Left colon (tissue), 2 donors: ENCODE results near the gene ATXN7L1. TPM values are rescaled to one million over a fixed set of nuclear protein-coding genes. Genes with fewer than 3 reads are reported as not detected.
A peak's percentile ranks its signal among the peaks of the same experiment; 100 is the strongest.
"Not testable (repeated sequence)": the region's sequence is repeated elsewhere in the genome, so short reads cannot be mapped to it uniquely, and the experiment has no call there.

ENCODE experiments used
- ATAC-seq: fragments of 200-7000 bp; cut with Tn5 transposase; one replicate; pipeline ENCODE4 v1.9.1; 2020; ENCODE audit warnings: mild to moderate bottlenecking, moderate library complexity
- DNase-seq, 2 donors: peaks; one replicate each; pipeline ENCODE4 v3.0.0-alpha.2; 2020
- intact Hi-C, 2 donors: fragments of 100-400 bp; cut with DNase I in 1 of 2; cut with micrococcal nuclease in 1 of 2; formaldehyde crosslinking; loops; one replicate each; pipeline versions ENCODE4 v1.11.2 to v1.14.0; 2022; cut with DNase I, micrococcal nuclease
- total RNA-seq, 2 donors: library from RNA; stranded (reverse); fragmentation: NEBNext Ultra II Directional; extraction: Animal tissue kit (Norgen Biotek cat#: 25700); gene quantifications; one replicate each; pipeline ENCODE4 v1.2.1, GENCODE V29; 2021
- donor health status: DM: no; HTN: no; CAD: no.
- donor health status: DM: yes; HTN: yes; CAD: no.

The ATXN7L1 gene
- total RNA-seq, 2 donors from 2014 or later, result 19.6 to 22.1 TPM

DNA sequence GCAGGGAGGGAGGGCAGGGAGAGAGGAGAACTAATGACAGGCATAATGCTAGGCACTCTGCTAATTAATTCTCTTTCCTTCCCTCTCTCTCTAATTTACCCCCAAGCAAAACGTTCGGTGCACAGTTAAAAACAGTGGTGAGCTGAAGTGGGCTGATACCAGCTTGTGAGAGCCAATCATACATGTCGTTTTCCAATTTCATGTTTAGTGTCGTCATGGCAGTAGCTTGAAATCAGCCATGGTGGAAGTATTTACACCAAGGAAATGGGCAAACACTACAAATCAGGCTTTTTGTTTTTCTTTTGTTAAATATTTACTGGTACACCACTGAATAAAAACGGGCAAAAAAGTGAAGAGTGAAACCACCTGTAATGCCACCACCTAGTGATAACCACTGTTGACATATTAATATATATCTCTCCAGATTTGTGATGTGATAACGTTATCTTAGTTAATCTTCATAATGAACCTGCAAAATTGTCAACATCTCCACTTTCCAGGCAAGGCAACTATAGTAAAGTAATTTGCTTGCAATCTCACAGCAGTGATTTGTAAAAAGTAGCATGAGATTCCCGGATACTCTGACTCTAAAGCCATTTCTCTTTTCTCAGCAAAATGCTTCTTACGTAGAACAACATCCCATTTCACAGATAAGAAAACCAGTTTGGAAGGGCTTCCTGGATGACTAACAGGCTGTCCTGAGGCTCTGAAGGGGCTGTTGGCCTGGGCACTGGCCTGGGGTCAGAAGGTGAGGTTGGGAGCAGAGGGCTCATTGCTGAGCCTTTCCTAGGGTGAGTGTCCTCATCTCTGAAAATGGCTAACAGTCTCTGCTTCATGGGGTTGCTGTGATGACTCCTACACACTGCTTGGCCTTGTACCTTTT, 83.7 kb downstream of the ATXN7L1 start:
- intact Hi-C loops, result no loop called here
- no peak for ATAC-seq
- DNase-seq, result no peak

DNA sequence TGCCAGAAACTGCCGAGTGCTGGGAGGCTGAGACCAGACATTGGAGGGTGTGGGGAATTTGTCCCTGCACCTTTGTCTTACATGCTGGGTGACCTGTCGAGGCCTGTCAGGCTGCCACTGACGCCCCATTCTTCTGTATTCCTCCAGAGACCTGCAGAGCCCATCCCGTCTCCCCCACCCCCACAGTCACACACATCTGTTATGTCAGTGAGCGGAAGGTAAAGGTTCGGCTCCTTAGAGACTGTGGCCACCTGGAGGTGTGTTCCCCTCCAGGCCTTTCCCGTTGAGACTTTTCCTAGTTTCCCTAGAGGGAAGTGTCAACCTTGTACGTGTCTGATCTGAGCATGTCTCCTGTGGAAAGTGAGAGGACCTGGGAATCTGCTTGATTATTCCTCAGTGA, 84.5 kb downstream of the ATXN7L1 start:
- DNase-seq (no peak), ATAC-seq (no peak)
- intact Hi-C loops, result no loop called here

DNA sequence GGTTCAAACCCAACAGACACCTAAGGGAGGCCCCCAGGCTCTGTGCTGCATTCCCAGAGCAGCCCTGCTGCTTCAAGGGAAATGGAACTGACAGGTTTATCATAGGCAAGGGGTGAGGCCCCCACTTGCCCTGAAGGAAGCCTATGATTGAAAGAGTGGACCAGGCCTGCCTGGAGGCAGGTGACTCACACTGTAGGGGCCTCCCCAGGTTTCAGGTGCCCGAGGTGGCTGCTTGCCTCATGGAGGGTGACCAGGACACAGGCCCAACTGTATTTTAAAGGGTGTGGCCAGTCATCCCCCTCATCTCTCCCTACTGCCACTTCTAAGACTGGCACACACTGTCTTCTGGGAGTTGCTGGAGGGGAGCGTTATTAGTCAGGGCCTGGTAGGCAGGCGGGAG, 85.4 kb downstream of the ATXN7L1 start:
- DNase-seq (no peak), ATAC-seq (no peak)
- intact Hi-C loops, result no loop called here

DNA sequence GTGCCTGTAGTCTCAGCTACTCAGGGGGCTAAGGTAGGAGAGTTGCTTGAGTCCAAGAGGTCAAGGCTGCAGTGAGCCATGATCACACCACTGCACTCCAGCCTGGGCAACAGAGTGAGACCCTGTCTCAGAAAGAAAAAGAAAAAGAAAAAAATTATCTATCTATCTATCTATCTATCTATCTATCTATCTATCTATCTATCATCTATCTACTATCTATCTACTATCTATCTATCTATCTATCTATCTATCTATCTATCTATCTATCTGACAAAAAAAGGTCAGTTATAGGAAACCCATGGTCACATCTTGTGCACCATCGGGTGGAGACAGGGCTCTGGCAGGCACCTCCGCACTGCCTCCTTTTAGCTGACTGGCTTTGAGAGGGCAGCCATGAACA, 85.9 kb downstream of the ATXN7L1 start:
- ATAC-seq, DNase-seq, intact Hi-C loops: not testable (repeated sequence)

DNA sequence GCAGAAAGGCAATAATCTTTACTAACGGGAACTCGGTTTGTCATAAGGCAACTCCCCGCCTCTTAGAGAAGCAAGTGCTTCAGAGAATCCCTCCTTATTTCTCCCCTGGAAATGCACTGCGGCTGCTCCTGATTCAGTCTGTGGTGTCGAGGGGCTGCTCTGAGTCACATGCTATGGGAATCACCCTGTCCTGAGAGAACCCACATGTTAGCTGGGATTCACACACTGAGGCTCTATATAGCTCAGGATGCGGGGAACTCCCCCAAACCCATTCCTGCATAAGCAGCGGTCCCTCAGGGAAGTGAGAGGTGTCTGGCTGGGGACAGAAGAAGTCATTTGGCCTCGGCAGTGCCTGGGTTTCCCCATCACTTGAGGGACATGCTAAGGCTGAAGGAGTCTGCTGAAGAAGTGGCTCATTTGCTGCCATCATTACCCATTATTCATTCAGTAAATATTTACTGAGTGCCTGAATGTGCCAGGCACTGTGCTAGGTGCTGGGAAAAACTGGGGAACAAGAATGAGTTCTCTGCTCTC, 87.5 kb downstream of the ATXN7L1 start:
- ATAC-seq (no peak), DNase-seq (no peak)
- intact Hi-C loops, result no loop called here

DNA sequence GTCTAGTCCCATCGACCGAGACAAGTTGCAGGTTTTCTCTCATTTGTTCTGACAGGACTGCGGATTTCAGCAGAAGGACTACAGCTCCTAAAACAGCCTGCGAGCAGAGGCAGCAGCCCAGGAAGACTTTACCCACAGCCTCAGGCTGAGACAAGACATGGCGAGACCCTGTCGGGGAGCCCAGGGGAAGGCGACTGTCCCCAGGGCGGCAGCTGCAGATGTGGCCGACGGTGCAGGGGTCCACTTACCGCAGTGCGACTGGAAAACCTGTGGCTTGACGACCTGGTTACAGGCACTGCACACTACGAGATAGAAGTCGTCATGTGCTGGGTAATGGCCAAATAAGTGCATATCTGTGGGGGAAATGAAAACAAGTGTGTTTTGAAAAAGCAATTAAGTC, 88.0 kb downstream of the ATXN7L1 start:
- intact Hi-C loops, result no loop called here
- DNase-seq (no peak), ATAC-seq (no peak)

DNA sequence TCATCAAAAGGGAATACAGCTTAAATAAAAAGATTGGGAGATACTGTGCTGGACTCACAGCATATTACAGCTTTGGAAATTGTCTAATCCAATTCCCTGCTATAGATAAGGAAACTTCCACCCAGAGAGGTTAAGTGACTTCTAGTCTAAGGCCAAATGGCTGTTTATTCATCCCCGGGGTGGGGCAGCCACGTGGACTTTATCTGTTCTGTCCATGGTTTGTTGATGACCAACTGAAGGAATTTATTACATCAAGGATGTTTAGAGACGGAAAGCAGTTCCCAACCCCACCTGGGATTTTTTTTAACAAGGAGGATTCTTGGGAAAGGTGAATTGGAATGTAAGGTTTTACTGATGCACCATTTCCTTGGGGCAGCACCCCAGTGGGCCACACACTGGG, 88.6 kb downstream of the ATXN7L1 start:
- peak in 1 of 2 donors; percentile 35 for DNase-seq
- peak; percentile 83 for ATAC-seq
- intact Hi-C loops, result no loop called here

DNA sequence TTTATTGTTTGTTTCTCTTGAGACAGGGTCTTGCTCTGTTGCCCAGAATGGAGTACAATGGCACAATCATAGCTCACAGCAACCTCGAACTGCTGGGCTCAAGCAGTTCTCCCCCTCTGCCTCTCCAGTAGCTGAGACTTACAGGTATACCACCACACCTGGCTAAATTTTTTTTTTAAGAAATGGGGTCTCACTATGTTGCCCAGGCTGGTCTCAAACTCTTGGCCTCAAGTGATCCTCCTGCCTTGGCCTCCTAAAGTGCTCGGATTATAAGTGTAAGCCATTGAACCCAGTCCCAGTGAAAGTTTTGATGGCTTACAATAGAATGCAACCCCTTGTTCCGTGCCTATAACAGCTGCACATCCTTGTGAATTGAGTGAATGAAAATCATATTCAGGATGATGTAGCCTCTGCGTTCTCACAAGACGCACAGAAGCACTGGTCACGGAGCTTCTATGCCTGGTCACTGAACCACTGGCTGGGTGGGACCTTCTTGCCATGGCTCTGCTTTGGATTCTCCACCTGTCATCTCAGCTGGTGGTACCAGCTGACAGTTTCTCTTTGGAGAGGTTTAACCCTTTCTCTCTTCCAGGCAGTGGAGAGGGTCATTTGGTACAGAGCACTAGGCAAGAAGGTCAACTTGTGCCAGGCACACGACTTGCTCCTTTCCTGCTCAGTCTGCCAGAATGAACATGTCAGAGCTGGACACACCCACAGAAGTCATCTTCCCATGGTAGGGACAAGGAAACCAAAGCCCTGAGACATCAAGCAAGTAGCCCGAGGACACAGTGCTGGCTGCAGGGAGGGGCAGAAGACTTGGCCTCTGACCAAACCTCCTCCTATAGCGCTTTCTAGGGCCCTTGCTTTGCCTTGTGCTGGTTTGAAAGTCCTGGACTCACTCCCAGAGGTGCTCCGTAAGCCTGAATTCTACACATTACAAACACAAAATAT, 89.6 kb downstream of the ATXN7L1 start:
- ATAC-seq (peak; percentile 92), DNase-seq (peak; percentile 33 to 45)
- intact Hi-C loops, result no loop called here

DNA sequence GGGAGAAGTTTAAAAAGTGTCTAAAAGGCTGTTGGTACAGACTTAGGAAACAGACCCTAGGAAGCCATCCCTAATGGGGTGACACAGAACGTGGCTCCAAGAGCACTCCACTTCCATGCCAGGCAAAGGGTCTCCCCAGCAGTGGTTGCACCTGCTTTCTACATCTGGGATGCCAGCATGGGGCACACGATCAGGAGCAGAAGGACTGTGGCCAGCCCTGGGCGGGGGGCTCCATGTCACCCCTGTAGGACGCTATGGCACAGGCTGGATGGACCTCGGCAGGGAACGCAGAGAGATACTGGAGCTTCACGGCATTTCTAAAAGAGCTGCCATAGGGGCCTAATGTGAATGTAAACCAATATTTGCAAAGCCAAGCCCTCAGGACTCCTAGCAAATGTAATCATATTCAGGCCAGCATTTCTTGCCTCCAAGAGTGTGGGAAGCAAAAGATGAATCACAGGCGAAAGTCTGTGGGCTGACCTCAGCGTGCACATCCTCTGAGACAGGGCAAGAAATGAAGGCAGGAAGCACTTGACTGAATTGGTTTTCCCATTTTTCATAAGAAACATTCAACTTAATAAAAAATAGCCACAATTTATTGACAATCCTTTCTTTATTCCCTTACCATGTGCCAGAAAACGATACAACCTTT, 93.9 kb downstream of the ATXN7L1 start:
- DNase-seq (no peak), ATAC-seq (no peak)
- intact Hi-C loops, result no loop called here

DNA sequence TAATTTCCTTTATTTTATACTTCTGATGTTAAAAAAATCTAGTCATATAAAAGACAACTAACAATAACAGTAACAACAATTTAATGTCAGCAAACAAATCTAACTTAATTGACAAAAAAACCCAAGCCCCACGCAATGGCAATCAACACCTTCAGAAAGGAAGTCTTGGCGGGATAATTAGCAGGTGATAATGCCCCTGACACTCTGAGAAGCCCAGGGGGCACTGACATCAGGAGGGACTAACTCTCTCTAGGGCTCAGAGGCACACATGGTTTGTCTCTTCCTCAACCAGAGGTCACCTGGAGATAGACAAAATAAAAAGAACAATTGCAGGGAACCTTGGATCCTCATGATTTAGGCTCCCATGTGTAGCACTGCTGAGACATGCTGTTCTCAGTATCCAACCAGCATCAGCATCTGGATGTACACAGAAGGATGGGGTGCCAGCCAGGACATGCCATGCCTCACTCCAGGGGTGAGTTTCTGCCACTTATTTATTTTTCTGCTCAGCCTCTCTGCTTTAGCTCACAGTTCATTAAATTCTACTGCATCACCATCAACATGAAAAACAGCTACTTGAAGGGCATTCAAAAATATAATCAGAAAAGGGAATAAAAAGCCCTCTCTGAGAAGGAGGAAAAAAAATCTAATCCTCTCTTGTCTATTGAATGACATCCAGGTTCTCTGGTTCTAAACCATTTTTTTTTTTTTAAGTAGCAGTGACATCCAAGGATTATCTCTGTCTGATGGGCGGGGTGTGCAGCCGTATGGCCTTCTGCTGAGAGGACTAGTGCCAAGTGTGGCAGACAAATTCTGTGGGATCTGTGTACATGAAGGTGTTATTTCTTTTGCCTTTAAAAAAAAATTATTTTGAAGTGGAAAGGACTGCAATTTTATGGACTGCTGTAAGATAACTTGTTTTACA, 96.3 kb downstream of the ATXN7L1 start:
- no peak for DNase-seq
- ATAC-seq, result no peak
- intact Hi-C loops, result no loop called here

DNA sequence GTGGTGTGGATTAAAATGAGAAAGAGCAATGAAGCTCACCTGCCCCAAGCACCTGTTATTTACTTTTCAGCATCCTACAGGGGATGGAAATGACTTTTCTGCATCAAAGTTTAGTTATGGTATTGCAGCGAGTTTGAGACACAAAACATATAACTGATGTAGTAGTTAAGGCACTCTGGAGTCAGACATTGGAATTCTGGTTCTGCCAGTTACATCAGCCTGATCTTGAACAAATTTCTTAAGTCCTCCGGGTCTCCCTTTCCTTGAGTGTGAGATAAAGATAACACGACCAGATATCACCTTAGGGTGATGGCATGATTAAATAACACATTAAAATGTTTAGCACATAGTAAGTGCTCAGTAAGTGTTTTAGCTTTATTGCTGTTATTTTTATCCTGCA, 97.4 kb downstream of the ATXN7L1 start:
- ATAC-seq, result no peak
- DNase-seq, result no peak
- intact Hi-C loops, result no loop called here

DNA sequence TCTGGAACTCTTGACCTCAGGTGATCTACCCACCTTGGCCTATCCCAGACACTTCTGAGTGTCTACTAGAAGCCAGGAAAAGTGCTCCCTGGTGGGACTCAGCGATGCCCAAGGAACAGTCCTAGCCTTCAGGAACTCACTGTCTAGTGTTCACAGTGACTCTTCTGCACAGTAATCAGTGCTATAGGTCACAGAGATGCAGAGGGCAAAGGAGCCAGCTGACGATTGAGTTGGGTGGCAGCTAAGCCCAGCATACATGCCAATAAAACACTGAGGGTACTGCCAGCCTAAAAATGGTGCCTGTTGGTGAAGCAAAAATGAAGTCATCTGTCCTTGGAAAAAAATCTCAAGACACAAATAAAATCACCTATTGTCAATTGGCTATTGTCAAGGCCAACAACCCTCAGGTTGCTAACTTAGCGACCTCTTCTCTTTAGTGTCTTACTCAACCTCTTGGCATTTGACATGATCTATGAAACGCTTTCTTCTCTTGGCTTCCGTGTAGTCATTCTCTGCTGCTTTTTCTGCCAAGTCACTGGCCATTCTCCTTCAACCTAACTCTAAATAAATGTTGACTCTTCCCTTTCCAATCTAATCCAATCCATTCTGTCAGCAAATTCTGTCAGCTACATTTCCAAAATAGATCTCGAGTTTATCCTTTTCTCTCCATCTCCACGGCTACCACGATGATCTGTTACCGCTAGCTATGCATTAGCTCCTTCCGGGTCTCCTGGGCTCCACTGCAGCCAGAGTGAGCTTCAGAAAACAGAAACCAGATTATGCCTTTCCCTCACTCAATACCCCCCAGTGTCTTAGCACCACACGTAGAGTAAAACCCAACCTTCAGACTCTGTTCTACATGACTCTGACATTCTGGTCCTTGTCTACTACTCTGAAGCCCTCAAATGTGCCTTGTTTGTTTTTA, 99.2 kb downstream of the ATXN7L1 start:
- DNase-seq (no peak), ATAC-seq (no peak)
- intact Hi-C loops, result no loop called here

DNA sequence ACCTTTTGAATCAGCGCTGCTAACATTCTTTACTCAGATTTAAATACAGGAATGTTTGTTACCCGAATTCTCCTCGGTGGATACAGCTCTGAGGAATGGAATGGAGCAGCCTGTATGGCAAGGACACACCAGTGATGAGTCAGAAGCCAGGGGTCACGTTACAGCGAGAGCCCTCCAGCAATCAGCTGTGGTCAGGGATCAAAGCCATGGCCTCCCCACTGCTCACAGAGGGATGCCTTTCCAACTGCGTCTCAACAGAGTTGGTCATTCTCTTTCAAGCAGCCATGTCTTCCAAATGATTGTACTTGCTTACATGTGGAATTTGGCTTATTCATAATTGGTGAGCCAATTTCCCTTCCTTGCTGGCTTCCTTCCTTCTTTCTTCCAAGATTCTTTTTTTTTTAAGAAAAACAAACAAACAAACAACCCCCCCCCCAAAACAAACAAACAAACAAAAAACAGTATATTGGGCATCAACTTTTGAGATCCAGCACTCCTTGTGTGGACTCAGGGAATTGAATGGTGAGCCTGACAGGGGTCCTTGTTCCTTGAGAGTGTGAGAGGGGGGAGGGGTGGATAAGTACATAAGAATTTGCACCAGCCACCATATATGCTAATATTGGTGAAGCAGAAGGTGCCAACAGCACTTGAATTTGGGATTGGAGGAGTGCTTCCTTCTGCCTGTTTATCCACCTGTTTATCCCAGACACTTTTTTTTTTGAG, 100.2 kb downstream of the ATXN7L1 start:
- ATAC-seq (no peak), DNase-seq (peak in 1 of 2 donors; percentile 38)
- intact Hi-C loops, result no loop called here

DNA sequence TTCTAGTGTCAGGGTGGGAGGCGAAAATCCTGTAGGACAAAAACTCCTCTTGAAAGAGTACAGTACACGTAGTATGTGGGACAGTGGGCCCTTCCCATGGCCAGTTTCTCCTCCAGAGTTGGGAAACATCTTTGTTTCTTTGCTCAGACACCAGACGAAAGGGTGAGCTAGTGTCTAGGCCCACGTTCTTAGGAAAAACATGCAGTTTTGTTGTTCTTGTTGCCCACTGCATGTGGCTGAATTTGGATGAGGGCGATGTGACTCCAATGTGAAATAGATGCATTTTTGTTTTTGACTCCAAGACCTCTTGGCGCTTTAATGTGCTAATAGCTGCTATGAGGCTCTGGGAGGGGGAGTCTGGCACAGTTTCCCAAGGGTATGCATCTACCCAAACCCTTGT, 100.8 kb downstream of the ATXN7L1 start:
- intact Hi-C loops, result no loop called here
- ATAC-seq, result no peak
- DNase-seq, result no peak

DNA sequence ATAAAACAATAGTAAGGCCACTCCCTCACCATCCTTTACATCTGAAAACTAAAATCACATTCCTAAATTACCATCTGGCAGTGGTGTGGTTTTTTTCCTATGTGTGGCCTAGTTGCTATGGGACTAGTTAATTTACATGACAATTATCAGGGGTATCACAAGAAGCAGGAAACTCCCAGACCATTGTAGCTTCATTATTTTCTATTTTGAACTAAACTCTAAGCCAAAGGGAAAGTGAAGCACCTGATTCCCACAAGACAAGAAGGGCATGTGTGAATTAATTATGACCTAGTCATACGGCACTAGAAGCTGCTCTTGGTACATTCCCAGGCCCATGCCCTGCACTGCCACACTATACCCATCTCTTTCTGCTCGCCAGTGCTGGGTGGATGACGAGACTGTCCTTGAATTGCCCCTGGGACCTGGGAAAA, 103.4 kb downstream of the ATXN7L1 start:
- intact Hi-C loops, result no loop called here
- DNase-seq (no peak), ATAC-seq (no peak)

DNA sequence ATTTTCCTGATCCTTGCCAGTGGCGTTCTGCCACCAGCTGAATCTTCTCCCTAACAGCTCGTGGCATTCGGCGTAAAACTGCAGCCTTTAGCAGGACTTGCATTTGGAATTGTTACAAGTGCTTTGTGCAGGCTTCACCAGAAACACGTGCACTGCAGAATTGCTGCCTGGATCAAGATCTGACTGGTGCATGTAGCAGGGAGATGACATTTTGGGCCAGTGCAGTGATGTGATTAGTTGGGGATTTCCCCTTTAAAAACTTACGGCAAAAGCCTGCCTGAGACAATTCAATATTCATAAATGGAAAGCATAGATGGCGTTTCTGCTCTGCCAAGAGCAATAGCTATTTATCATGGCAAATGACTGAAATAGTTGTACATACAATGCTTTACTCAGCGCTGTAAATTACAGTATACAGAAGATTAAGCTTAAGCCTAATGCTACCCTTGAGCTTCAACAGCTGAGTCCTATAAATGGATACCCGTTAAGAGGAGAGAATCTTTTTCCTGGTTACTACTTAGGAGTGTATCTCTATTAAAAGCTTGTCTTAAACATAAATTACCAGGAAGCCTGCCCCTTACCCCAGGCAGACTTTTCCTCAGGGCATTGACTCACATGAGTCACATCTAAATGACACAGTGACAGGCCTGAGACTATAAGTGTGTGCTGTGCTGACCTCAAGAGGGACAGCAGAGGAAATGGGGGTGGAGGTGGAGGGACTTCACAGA, 106.3 kb downstream of the ATXN7L1 start:
- intact Hi-C loops, result loop anchor here (10.0 kb wide), 3 partner anchors 235 to 275 kb away; no protein-coding TSS in a partner anchor
- ATAC-seq (no peak), DNase-seq (no peak)
